Measurements from ENCODE around the gene ZNF383. TPM values are rescaled to one million over a fixed set of nuclear protein-coding genes. Genes with fewer than 3 reads are reported as not detected.
"Not testable (repeated sequence)": the region's sequence is repeated elsewhere in the genome, so short reads cannot be mapped to it uniquely, and the experiment has no call there.

Gene ZNF383
- total RNA-seq, 2 donors from 2014 or later = 14.3 to 15.1 TPM

GRCh38 chr19:37251308-37252229, 33.6 kb downstream of the ZNF383 start:
- Mint-ChIP-seq H3K4me1 (ENCODE audit: low read depth) (no peaks in the 10 kb centered on the region), H3K4me3 (peak overlapping the region; percentile 66 to 74), H3K27me3 (ENCODE audit: low read depth) (no peaks in the 10 kb centered on the region), H3K9me3 (peaks cover 19 to 30% of the 10 kb centered on the region in 2 donors), H3K36me3 (ENCODE audit: insufficient read depth in 2 of 2) (peaks cover 31 to 34% of the 10 kb centered on the region in 2 donors), H3K27ac (no peak overlapping the region)
- ATAC-seq (replicated peaks in 1 of 2) (peak; percentile 82 to 97), DNase-seq (peak; percentile 50 to 70)

GRCh38 chr19:37263028-37263427, 45.0 kb downstream of the ZNF383 start:
- ATAC-seq (replicated peaks in 1 of 2); DNase-seq; H3K27ac Mint-ChIP-seq; H3K27me3 Mint-ChIP-seq (ENCODE audit: low read depth); H3K4me3 Mint-ChIP-seq; H3K4me1 Mint-ChIP-seq (ENCODE audit: low read depth): not testable (repeated sequence)
- peaks cover 9 to 12% of the 10 kb centered on the region in 2 donors for H3K36me3 Mint-ChIP-seq (ENCODE audit: insufficient read depth in 2 of 2)
- peaks cover 9 to 11% of the 10 kb centered on the region in 2 donors for H3K9me3 Mint-ChIP-seq

GRCh38 chr19:37267005-37267404, 49.0 kb downstream of the ZNF383 start:
- not testable (repeated sequence) for H3K27me3 Mint-ChIP-seq (ENCODE audit: low read depth); ATAC-seq (replicated peaks in 1 of 2); H3K36me3 Mint-ChIP-seq (ENCODE audit: insufficient read depth in 2 of 2); H3K9me3 Mint-ChIP-seq; DNase-seq; H3K4me1 Mint-ChIP-seq (ENCODE audit: low read depth); H3K27ac Mint-ChIP-seq; H3K4me3 Mint-ChIP-seq

GRCh38 chr19:37267755-37268154, 49.7 kb downstream of the ZNF383 start:
- not testable (repeated sequence) for ATAC-seq (replicated peaks in 1 of 2); H3K4me1 Mint-ChIP-seq (ENCODE audit: low read depth); H3K4me3 Mint-ChIP-seq; DNase-seq; H3K36me3 Mint-ChIP-seq (ENCODE audit: insufficient read depth in 2 of 2); H3K27me3 Mint-ChIP-seq (ENCODE audit: low read depth); H3K9me3 Mint-ChIP-seq; H3K27ac Mint-ChIP-seq

- not testable (repeated sequence) for ATAC-seq (replicated peaks in 1 of 2); H3K4me1 Mint-ChIP-seq (ENCODE audit: low read depth); H3K27ac Mint-ChIP-seq; H3K9me3 Mint-ChIP-seq; DNase-seq; H3K4me3 Mint-ChIP-seq; H3K36me3 Mint-ChIP-seq (ENCODE audit: insufficient read depth in 2 of 2); H3K27me3 Mint-ChIP-seq (ENCODE audit: low read depth)
Measured at GRCh38 chr19:37280656-37281055, 62.6 kb downstream of the ZNF383 start.

- H3K9me3 Mint-ChIP-seq; H3K4me1 Mint-ChIP-seq (ENCODE audit: low read depth); H3K36me3 Mint-ChIP-seq (ENCODE audit: insufficient read depth in 2 of 2); ATAC-seq (replicated peaks in 1 of 2); H3K4me3 Mint-ChIP-seq; H3K27ac Mint-ChIP-seq; DNase-seq; H3K27me3 Mint-ChIP-seq (ENCODE audit: low read depth): not testable (repeated sequence)
Measured at GRCh38 chr19:37284020-37284419, 66.0 kb downstream of the ZNF383 start.

GRCh38 chr19:37289229-37289628, 71.2 kb downstream of the ZNF383 start:
- H3K27me3 Mint-ChIP-seq (ENCODE audit: low read depth); H3K4me3 Mint-ChIP-seq; H3K4me1 Mint-ChIP-seq (ENCODE audit: low read depth); H3K36me3 Mint-ChIP-seq (ENCODE audit: insufficient read depth in 2 of 2); H3K27ac Mint-ChIP-seq; ATAC-seq (replicated peaks in 1 of 2); H3K9me3 Mint-ChIP-seq: not testable (repeated sequence)
- peak in 1 of 2 donors; percentile 19 for DNase-seq

- not testable (repeated sequence) for H3K36me3 Mint-ChIP-seq (ENCODE audit: insufficient read depth in 2 of 2); H3K4me3 Mint-ChIP-seq; H3K27me3 Mint-ChIP-seq (ENCODE audit: low read depth); H3K9me3 Mint-ChIP-seq; H3K4me1 Mint-ChIP-seq (ENCODE audit: low read depth); H3K27ac Mint-ChIP-seq; ATAC-seq (replicated peaks in 1 of 2)
- DNase-seq = peak in 1 of 2 donors; percentile 28
Measured at GRCh38 chr19:37292998-37293939, 75.3 kb downstream of the ZNF383 start.

GRCh38 chr19:37294246-37294645, 76.2 kb downstream of the ZNF383 start:
- H3K27me3 Mint-ChIP-seq (ENCODE audit: low read depth); H3K9me3 Mint-ChIP-seq; DNase-seq; H3K4me3 Mint-ChIP-seq; H3K27ac Mint-ChIP-seq; H3K4me1 Mint-ChIP-seq (ENCODE audit: low read depth); H3K36me3 Mint-ChIP-seq (ENCODE audit: insufficient read depth in 2 of 2); ATAC-seq (replicated peaks in 1 of 2): not testable (repeated sequence)

Other genes starting within 250 kb of the ZNF383 start
- gene ZNF420, start 139.8 kb upstream of the ZNF383 start, total RNA-seq = 10 to 100 TPM; 10.6 to 12.3 TPM
- 10 to 100 TPM; 13.8 to 17.5 TPM for gene ZNF585A, start 45.5 kb upstream of the ZNF383 start, total RNA-seq
- 10 to 100 TPM; 13.1 to 17.1 TPM for gene ZNF585B, start 7.7 kb upstream of the ZNF383 start, total RNA-seq
- 1 to 10 TPM; 4.2 to 5.3 TPM for gene ZNF527, start 152.9 kb downstream of the ZNF383 start, total RNA-seq
- 10 to 100 TPM in 1 of 2 donors, 1 to 10 TPM in 1; 9.8 to 16.1 TPM for gene ZNF569, start 249.2 kb downstream of the ZNF383 start, total RNA-seq